Measurements from ENCODE around the gene EFCAB12.

Gene EFCAB12

GRCh38 chr3:129442947-129443346, 14.5 kb upstream of the EFCAB12 start:
- DNase-seq = no peak

GRCh38 chr3:129442486-129442885, 14.1 kb upstream of the EFCAB12 start:
- DNase-seq = no peak

GRCh38 chr3:129441782-129442181, 13.3 kb upstream of the EFCAB12 start:
- peak; percentile 33 for DNase-seq

GRCh38 chr3:129441215-129441614, 12.8 kb upstream of the EFCAB12 start:
- DNase-seq = no peak

GRCh38 chr3:129440618-129441190, 12.3 kb upstream of the EFCAB12 start:
- peak; percentile 62 for DNase-seq

- peak; percentile 99 for DNase-seq
These were observed 11.6 kb upstream of the EFCAB12 start, which contains the start of the genes IFT122 and MBD4 for GRCh38 chr3:129439817-129440617. IFT122 (plus strand) TSS chr3:129440224; CDS start chr3:129440331, 107 bp downstream. MBD4 (minus strand) TSS chr3:129439948; CDS start chr3:129439833, 115 bp downstream.

GRCh38 chr3:129439226-129439816, 10.9 kb upstream of the EFCAB12 start:
- peak; percentile 43 for DNase-seq

GRCh38 chr3:129435367-129435766, 6.9 kb upstream of the EFCAB12 start:
- no peak for DNase-seq

- DNase-seq = no peak
These were observed 5.7 kb upstream of the EFCAB12 start for GRCh38 chr3:129434140-129434539.

GRCh38 chr3:129433565-129433964, 5.1 kb upstream of the EFCAB12 start:
- DNase-seq = no peak

GRCh38 chr3:129432671-129433070, 4.2 kb upstream of the EFCAB12 start:
- no peak for DNase-seq

- DNase-seq = no peak
These were observed 3.6 kb upstream of the EFCAB12 start for GRCh38 chr3:129432036-129432435.

GRCh38 chr3:129429602-129430001, 1.2 kb upstream of the EFCAB12 start:
- DNase-seq = no peak

- DNase-seq = no peak
These were observed 630 bp upstream of the EFCAB12 start for GRCh38 chr3:129429080-129429451.

- DNase-seq = no peak
These were observed 445 bp downstream of the EFCAB12 start for GRCh38 chr3:129428007-129428375.

GRCh38 chr3:129425619-129426018, 2.8 kb downstream of the EFCAB12 start:
- DNase-seq = no peak

- DNase-seq = no peak
These were observed 3.2 kb downstream of the EFCAB12 start for GRCh38 chr3:129425213-129425612.

GRCh38 chr3:129424185-129424841, 4.1 kb downstream of the EFCAB12 start:
- DNase-seq = peak; percentile 53

- no peak for DNase-seq
These were observed 5.5 kb downstream of the EFCAB12 start for GRCh38 chr3:129422897-129423296.

GRCh38 chr3:129421988-129422745, 6.3 kb downstream of the EFCAB12 start:
- DNase-seq = no peak

- DNase-seq = no peak
These were observed 7.1 kb downstream of the EFCAB12 start for GRCh38 chr3:129421236-129421883.

- DNase-seq = no peak
These were observed 9.0 kb downstream of the EFCAB12 start for GRCh38 chr3:129419476-129419875.

Measured in GF-D8 (cell line).